DMS79 (cell line): ENCODE data around the gene TMEM109.

ENCODE experiments used
- DNase-seq: peaks from one replicate; lab custom pipeline; 2025; lab: John Stamatoyannopoulos, UW

Gene TMEM109

DNA sequence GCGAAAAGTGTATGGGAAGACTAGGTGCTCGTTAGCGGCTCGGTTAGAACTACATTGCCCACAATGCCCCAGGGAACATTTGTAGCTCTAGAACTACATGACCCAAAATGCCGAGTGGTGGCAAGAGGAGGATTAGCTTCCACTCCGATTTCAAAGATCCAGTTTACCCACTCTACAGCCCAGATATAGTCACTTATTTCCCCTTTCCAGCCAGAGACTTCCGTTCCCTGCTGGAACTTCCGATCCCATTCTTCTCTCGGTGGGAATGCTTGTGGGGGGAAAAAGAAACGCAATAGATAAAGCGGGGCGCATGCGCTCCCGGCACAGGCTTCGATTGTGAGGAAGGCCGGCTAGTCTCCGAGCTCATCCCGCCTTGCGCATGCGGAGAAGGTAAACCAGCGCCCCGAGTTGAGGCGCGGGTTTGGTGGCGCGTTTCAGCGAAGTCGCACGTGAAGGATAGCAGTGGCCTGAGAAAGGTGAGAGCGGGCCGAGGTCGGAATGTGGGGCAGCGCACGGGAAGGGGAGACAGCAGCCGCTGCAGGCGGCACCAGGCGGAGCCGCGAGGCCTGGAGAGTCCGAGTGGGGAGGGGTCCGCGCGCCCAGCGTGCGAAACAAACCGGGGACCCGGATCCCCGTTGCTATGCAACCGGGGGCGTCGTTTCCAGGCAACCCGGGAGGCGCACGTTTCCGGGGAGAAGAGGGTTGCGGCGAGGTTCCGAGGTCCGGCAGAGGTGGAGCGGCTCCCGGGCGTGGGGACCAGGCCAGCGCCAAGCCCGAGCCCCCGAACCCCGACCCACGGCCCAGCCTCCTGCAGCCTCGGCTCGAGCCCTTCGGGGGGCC, at the start of gene TMEM109:
Gene TMEM109, plus strand, starts transcription at position 366 of the 840 bp plus-strand sequence. CDS start 5,536 bp downstream, outside the sequence.
- peak; percentile 93 for DNase-seq

DNA sequence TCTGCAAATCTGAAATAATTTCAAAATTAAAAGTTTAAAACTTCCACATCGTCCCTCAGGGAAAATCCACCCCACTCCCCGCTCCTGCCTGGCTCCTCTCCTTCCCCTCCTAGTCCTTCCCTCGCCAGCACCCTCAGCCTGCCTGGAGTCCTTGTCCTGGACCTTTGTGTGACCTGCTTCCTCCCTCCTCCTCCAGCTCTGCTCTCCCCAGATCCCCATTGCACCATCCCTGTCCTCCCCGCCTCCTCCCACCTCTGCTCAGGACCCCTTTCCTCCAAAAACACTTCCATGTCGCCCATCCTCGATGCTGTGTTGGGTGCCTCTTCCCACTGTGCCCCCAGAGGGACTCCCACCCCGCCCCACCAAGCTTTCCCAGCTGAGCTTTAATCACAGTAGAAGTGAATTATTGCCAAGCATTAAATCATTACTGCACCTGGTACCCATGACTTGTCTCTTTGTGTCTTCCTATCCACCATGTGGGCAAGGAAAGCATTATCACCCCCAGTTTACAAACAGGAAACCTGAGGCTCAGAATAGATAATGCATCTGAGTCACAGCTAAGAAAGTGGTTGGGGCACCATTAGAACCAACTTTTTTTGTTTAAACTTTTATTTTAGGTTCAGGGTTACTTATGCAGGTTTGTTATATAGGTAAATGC, 49.0 kb upstream of the TMEM109 start:
- DNase-seq, result no peak

DNA sequence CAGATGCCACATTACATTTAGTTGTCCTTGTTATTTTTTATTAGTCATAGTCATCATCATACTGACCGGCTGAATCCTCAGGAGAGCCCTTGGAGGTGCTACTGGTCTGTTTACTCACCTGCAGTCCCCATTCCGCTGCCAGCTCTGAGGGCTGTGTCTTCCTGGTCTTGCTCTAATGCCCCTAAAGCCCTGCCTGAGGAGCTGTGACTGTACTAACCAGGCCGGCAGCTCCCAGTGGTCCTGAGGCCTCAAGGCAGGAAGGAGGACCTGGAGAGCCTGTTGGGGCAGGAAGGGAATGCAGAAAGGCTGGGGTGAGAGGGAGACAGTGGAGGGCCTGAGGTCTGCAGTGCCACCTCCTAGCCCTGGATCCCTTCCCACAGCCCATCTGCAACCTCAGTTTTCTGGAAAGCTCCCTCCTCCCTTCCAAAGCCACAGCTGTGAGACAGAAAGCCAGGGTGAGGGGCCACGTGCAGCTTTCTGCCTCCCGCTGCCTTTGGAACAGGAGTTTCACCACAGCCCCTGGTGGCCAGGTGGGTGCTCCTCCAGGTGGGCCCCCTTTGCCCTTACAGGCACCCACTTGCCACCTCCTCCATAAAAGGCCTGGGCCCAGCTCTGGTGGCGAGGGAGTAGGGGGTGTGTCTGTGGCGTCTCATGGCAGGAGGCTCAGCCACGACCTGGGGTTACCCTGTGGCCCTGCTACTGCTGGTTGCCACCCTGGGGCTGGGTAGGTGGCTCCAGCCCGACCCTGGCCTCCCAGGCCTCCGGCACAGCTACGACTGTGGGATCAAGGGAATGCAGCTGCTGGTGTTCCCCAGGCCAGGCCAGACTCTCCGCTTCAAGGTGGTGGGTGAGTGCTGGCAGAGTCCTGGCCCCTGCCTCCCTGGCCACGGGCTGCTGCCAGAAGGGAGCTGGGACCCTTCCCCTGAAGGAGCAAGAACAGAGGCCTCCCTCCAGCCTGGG, 46.8 kb upstream of the TMEM109 start, which contains the start of gene ZP1:
Gene ZP1, plus strand, starts transcription at position 632 of the 960 bp plus-strand sequence. Its CDS starts 20 bp downstream, at position 652.
- peak; percentile 93 for DNase-seq

DNA sequence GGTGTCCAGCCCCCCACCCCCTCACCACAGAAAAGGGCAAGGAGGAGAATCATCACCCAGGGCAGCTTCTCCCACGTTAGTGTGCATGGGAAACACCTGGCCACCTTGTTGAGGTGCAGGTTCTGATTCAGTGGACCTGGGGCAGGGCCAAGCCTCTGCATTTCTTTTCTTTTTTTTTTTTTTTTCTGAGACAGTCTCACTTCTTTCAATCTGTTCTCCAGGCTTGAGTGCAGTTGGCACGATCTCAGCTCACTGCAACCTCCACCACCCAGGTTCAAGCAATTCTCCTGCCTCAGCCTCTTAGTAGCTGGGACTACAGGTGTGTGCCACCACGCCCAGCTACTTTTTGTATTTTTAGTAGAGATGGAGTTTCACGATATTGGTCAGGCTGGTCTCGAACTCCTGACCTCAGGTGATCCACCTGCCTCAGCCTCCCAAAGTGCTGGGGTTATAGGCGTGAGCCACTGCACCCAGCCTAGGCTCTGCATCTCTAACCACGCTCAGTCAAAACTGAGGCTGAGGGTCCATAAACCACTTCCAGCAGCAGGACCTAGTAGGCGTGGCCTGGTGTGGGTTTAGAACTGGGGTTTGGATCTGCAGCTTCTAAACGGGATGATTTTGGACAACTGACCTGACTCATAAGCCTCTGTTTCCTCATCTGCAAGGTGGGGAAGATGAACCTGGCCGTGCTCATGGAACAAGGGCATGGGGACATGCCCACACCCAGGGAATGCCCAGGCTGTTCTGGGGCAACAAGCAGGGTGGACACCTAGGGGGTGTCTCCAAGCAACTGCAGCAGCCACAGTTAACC, 45.9 kb upstream of the TMEM109 start:
- peak; percentile 53 for DNase-seq

GRCh38 chr11:60868682-60869450, 45.1 kb upstream of the TMEM109 start:
- DNase-seq, result no peak

- no peak for DNase-seq
These were observed 44.5 kb upstream of the TMEM109 start for GRCh38 chr11:60869451-60869825.

DNA sequence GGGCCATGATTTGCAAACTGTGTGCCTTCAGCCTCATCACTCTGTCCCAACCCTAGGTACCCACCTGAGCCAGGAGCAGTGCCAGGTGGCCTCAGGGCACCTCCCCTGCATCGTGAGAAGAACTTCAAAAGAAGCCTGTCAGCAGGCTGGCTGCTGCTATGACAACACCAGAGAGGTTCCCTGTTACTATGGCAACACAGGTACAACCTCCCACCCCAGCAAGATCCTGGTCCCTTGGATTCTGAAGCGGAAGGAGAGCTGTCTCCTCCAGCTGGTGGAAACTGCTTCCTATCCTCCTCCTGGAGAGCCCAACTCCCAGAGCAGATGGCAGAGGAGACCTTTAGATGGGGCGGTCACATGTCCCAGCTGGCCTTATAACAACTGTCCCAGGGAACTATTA, 43.7 kb upstream of the TMEM109 start:
- DNase-seq, result peak; percentile 85

DNA sequence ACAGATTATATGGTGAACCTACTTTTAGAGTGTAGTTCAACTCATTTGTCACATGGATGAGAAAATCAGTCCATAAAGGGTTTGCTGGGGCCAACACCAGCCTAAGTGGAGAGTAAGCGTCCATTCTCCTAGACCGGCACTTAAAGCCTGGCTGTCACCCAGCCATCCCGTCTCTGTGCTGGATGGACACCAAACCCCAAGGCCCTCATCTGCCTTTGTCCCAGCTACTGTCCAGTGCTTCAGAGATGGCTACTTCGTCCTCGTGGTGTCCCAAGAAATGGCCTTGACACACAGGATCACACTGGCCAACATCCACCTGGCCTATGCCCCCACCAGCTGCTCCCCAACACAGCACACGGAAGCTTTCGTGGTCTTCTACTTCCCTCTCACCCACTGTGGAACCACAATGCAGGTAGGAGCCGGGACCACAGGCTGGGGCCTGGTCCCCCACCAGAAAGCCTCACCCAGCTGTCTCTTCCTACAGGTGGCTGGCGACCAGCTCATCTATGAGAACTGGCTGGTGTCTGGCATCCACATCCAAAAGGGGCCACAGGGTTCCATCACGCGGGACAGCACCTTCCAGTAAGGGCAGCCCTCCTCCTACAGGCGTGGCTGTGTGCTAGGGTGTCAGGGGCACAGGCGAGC, 43.1 kb upstream of the TMEM109 start:
- no peak for DNase-seq

- DNase-seq, result peak; percentile 69
These were observed 42.4 kb upstream of the TMEM109 start for GRCh38 chr11:60871378-60872061.

DNA sequence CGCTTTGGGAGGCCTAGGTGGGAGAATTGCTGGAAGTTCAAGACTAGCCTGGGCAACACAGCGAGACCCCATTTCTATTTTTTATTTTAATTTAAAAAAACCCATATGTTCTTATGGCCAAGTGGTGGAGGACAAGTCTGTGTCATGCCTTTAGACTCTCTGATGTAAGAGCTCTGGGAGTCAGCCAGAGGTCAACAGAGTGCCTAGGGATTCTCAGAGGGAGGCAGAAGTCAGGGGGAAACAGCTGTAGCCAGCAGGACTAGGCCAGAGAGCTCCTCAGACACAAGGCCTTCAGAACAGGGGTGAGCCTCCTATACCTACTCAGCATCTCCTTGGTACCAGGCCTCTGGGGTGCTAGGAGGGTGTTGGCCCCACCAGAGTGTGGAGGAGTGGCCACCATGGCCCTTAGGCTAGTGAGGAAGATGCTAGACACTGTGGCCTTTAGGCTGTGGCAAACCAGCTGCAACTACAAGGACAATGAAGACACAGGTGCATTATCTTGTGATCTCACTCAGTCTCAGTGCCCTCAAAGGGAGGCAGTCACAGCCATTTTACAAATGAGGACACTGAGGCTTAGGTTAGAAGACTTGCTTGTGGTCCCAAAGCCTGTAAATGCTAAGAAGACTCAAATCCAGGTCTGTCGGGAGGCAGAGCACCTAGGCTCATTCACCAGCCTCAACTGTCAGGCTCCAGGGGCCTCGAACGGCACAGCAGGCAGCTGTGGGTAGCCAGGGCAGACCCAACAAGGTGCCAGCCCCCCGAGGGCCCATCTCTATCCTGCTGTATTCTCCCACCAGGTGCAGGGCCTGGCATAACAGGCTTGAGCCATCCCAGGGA, 41.6 kb upstream of the TMEM109 start:
- no peak for DNase-seq

- DNase-seq, result no peak
These were observed 40.9 kb upstream of the TMEM109 start for GRCh38 chr11:60872961-60873524.

- no peak for DNase-seq
These were observed 40.4 kb upstream of the TMEM109 start for GRCh38 chr11:60873533-60873932.

GRCh38 chr11:60874421-60875365, 39.3 kb upstream of the TMEM109 start:
- DNase-seq, result no peak

- DNase-seq, result no peak
These were observed 38.4 kb upstream of the TMEM109 start for GRCh38 chr11:60875366-60876167.

DNA sequence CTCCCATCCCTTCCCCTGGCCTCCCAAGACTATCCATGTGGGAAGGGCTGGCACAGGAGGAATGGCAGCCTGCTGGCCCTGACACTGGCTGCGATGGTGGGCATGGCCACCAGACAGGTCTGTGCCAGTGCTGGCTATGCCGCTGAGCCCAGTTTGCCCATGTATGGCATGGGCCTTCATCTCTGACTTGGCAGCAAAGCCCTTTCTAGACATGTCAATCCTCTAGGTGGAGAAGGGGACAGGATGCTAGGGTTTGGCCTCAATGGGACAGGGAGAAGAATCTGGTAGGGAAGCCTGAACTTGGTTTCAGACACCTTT, 37.8 kb upstream of the TMEM109 start:
- DNase-seq, result no peak
